GM12891 (cell line): ENCODE results near the gene SELENOH.

ENCODE experiments used
- PAX5 ChIP-seq: IDR thresholded peaks from 2 replicates; pipeline ENCODE4 v1.6.1; 2011; ENCODE audit warnings: low read length, moderate library complexity, mild to moderate bottlenecking; ENCODE audit not compliant: insufficient read depth, severe bottlenecking
- POLR2A ChIP-seq: IDR thresholded peaks from 2 replicates; pipeline ENCODE4 v1.6.1; 2011; ENCODE audit warnings: low read depth, low read length, control low read depth
- POLR2AphosphoS5 ChIP-seq: IDR thresholded peaks from 2 replicates; pipeline ENCODE4 v1.6.1; 2011; ENCODE audit warnings: low read depth, low read length, control low read depth
- POU2F2 ChIP-seq: IDR thresholded peaks from 2 replicates; pipeline ENCODE4 v1.6.1; 2011; ENCODE audit warnings: low read depth, mild to moderate bottlenecking, control low read depth, low read length, moderate library complexity
- SPI1 ChIP-seq: IDR thresholded peaks from 2 replicates; pipeline ENCODE4 v1.6.1; 2011; ENCODE audit warnings: low read depth, low read length, control low read depth
- TAF1 ChIP-seq: IDR thresholded peaks from 2 replicates; pipeline ENCODE4 v1.6.1; 2011; ENCODE audit warnings: low read depth, low read length, control low read depth

DNA sequence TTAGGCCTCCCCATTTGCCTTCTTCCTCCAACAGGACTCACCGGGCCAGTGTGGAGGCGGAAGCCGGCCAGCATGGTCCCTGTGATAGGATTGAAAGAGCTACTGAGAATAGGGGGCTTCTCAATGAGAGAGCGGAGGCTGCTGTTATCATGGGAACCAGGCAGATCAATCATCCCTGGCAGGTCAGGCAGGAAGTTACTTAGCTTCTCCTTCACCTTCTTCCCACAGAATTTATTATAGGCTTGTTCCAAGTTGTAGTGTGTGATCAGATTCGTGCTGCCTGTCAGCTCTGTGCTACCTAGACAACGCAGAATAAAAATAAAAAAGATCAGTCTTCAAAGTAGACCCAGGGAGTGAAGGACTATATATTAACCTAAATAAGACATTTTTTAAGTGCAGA is 36.4 kb upstream of the SELENOH start:
- TF ChIP-seq POLR2AphosphoS5: no peak
- no peak for TF ChIP-seq SPI1
- TF ChIP-seq PAX5: no peak
- TF ChIP-seq POLR2A: no peak
- TF ChIP-seq POU2F2: no peak
- no peak for TF ChIP-seq TAF1
